Panc1 (cell line): ENCODE results near the gene ERGIC1. TPM values are rescaled to one million over a fixed set of nuclear protein-coding genes. Genes with fewer than 3 reads are reported as not detected.

Experiments used
- ATAC-seq: fragments of 200-7000 bp; cut with Tn5 transposase; 2 replicates; pipeline ENCODE4 v1.9.1; 2020; ENCODE audit warnings: mild to moderate bottlenecking, moderate library complexity
- BruUV-seq: library from RNA; stranded (reverse); fragments of 400-500 nt; replicated peaks from 2 replicates; lab custom pipeline; 2021; lab: Mats Ljungman, UMichigan
- CTCF ChIA-PET: fragments of 300-600 bp; sonication (Branson Sonifier 250); formaldehyde crosslinking; loops from one replicate; lab custom pipeline; 2022; ENCODE audit warnings: antibody characterized with exemption; lab: Charles Lee
- POLR2A ChIA-PET: fragments of 300-600 bp; sonication (Branson Sonifier 250); formaldehyde crosslinking; loops from one replicate; lab custom pipeline; 2022; ENCODE audit warnings: antibody characterized with exemption; lab: Charles Lee
- DNase-seq: peaks from one replicate; pipeline ENCODE4 v3.0.0-alpha.2; 2010; ENCODE audit warnings: low read depth, low spot score
- H3K27ac ChIP-seq: 2 replicates; pipeline ENCODE4 v1.5.1; 2011; ENCODE audit warnings: mild to moderate bottlenecking, low read length, inconsistent platforms
- H3K27me3 ChIP-seq: fragments of 200-500 bp; sonication (Bioruptor generic); 2 replicates; pipeline ENCODE4 v1.6.0; 2014; ENCODE audit warnings: low read length, inconsistent platforms; ENCODE audit not compliant: control insufficient read depth, insufficient read depth
- H3K36me3 ChIP-seq: fragments of 200-500 bp; sonication (Bioruptor generic); 2 replicates; pipeline ENCODE4 v1.5.1; 2014; ENCODE audit warnings: inconsistent platforms, mild to moderate bottlenecking, low read length, moderate library complexity; ENCODE audit not compliant: control insufficient read depth, insufficient read depth
- H3K4me1 ChIP-seq: 2 replicates; pipeline ENCODE4 v1.5.1; 2011; ENCODE audit warnings: inconsistent platforms, mild to moderate bottlenecking, low read length, moderate library complexity; ENCODE audit not compliant: control insufficient read depth, insufficient read depth
- H3K4me3 ChIP-seq, 2 experiments: 2 replicates each; pipeline ENCODE4 v1.5.1; 2011 to 2012; ENCODE audit warnings: low read depth in 2 of 2, low read length in 2 of 2, mild to moderate bottlenecking in 2 of 2, inconsistent platforms in 1 of 2, moderate library complexity in 1 of 2
- H3K9me3 ChIP-seq: fragments of 200-500 bp; sonication (Bioruptor generic); 2 replicates; pipeline ENCODE4 v1.5.1; 2014; ENCODE audit warnings: low read depth, mild to moderate bottlenecking, inconsistent platforms, low read length, moderate library complexity; ENCODE audit not compliant: control insufficient read depth, insufficient read depth
- CTCF ChIP-seq: fragments of 450-650 bp; IDR thresholded peaks from 2 replicates; pipeline ENCODE4 v1.5.1; 2017; ENCODE audit warnings: mild to moderate bottlenecking
- POLR2AphosphoS5 ChIP-seq: IDR thresholded peaks from 2 replicates; pipeline ENCODE4 v1.6.1; 2012; ENCODE audit warnings: mild to moderate bottlenecking, low read depth, low read length, moderate library complexity
- SIN3A ChIP-seq: IDR thresholded peaks from 2 replicates; pipeline ENCODE4 v1.6.1; 2012; ENCODE audit warnings: low read depth, mild to moderate bottlenecking, low read length, moderate library complexity, borderline replicate concordance; ENCODE audit not compliant: insufficient read depth
- TCF7L2 ChIP-seq: IDR thresholded peaks from 2 replicates; pipeline ENCODE4 v1.6.1; 2011; ENCODE audit warnings: mild to moderate bottlenecking, low read depth, low read length, inconsistent platforms
- in situ Hi-C: cut with HindIII; loops from 2 replicates; pipeline ENCODE4 v1.10.0; 2016; ENCODE audit warnings: low sequenced_read_pairs, low pct_unique_long_range_greater_than_20kb
- intact Hi-C: fragments of 100-400 bp; cut with micrococcal nuclease; formaldehyde crosslinking; loops from one replicate; pipeline ENCODE4 v1.10.0; 2022; ENCODE audit not compliant: unreplicated experiment
- total RNA-seq: library from RNA; stranded (reverse); gene quantifications from one replicate; pipeline ENCODE4 v1.2.1, GENCODE V29; 2021; ENCODE audit not compliant: unreplicated experiment
- TF ChIP-seq, protein P1 (sequence below), 2 experiments: IDR thresholded peaks; 2 replicates each; pipeline ENCODE4 v1.6.1; 2011 to 2012; ENCODE audit warnings: low read depth in 2 of 2, control low read depth in 1 of 2, low read length in 1 of 2, mild to moderate bottlenecking in 1 of 2, moderate library complexity in 1 of 2; ENCODE audit not compliant: insufficient read depth in 1 of 2

The ERGIC1 gene
- total RNA-seq, 1 experiment from 2014 or later, result 206 TPM

DNA sequence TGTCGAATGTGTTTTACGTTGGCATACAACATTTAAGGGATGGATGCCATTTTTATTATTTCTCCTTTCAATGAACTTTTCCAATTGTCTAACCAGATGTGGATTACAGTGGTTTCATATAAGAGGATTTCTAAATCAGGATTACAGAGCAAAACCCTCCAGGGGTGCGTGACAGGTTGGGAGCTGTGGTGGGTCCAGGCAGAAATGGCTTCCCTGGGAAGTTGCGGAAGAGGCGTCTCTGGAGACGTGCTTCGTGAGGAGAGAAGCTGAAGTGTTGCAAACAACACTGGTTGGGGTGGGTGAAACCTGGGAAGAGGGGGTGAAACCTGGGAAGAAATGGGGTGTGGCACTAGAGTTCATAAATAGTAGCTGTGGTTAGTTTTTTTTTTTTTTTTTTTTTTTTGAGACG, 120.7 kb downstream of the ERGIC1 start:
- CTCF ChIA-PET, result no interaction called here
- no peak overlapping the region for H3K4me3 ChIP-seq
- ATAC-seq (no peak), DNase-seq (no peak)
- intact Hi-C loops, result loop anchor here (5.0 to 10.0 kb wide), 2 partner anchors 242 to 480 kb away; no protein-coding TSS in a partner anchor
- POLR2A ChIA-PET, result no interaction called here
- no TSS peak for BruUV-seq
- no peaks in the 10 kb centered on the region; the same call in 1 of the 2 replicates for H3K36me3 ChIP-seq
- H3K27ac ChIP-seq, result no peak overlapping the region
- H3K27me3 ChIP-seq, result no peaks in the 10 kb centered on the region
- H3K9me3 ChIP-seq, result no peaks in the 10 kb centered on the region
- TF ChIP-seq SIN3A (no peak), POLR2AphosphoS5 (no peak), TCF7L2 (no peak), CTCF (no peak)
- TF ChIP-seq, protein P1, sequence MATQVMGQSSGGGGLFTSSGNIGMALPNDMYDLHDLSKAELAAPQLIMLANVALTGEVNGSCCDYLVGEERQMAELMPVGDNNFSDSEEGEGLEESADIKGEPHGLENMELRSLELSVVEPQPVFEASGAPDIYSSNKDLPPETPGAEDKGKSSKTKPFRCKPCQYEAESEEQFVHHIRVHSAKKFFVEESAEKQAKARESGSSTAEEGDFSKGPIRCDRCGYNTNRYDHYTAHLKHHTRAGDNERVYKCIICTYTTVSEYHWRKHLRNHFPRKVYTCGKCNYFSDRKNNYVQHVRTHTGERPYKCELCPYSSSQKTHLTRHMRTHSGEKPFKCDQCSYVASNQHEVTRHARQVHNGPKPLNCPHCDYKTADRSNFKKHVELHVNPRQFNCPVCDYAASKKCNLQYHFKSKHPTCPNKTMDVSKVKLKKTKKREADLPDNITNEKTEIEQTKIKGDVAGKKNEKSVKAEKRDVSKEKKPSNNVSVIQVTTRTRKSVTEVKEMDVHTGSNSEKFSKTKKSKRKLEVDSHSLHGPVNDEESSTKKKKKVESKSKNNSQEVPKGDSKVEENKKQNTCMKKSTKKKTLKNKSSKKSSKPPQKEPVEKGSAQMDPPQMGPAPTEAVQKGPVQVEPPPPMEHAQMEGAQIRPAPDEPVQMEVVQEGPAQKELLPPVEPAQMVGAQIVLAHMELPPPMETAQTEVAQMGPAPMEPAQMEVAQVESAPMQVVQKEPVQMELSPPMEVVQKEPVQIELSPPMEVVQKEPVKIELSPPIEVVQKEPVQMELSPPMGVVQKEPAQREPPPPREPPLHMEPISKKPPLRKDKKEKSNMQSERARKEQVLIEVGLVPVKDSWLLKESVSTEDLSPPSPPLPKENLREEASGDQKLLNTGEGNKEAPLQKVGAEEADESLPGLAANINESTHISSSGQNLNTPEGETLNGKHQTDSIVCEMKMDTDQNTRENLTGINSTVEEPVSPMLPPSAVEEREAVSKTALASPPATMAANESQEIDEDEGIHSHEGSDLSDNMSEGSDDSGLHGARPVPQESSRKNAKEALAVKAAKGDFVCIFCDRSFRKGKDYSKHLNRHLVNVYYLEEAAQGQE (IDR thresholded peaks at IDR 0.05; ENCODE audit: insufficient read depth in 1 of 2, low read depth in 2 of 2, low read length in 1 of 2), result no peak
- peaks cover 9% of the 10 kb centered on the region; the same call in 1 of the 2 replicates for H3K4me1 ChIP-seq
- in situ Hi-C loops, result no loop called here

DNA sequence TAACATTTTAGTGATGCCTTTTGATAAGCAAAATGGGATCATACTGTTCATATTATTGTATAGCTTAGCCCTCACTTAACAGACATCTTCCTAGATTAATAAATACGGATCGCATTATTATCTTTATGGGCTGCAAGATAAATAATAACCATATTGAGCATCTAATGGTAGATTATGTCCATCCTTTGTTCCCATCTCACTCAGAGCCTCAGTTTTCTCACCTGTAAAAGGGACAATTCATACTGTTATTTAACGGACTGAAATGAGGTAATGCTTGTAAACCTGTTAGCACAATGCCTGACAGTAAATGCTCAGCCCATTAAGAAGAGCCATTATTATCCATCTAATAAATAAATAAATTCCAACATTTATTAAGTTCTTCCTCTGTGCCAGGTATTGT, 122.2 kb downstream of the ERGIC1 start:
- Histone ChIP-seq H3K4me3 (no peak overlapping the region), H3K36me3 (no peaks in the 10 kb centered on the region; the same call in 1 of the 2 replicates), H3K9me3 (no peaks in the 10 kb centered on the region), H3K27me3 (no peaks in the 10 kb centered on the region), H3K4me1 (peaks cover 18% of the 10 kb centered on the region), H3K27ac (no peak overlapping the region; the same call in 1 of the 2 replicates)
- POLR2A ChIA-PET, result no interaction called here
- DNase-seq, result no peak
- intact Hi-C loops, result loop anchor here (5.0 to 10.0 kb wide), 2 partner anchors 244 to 481 kb away; no protein-coding TSS in a partner anchor
- no TSS peak for BruUV-seq
- ATAC-seq, result no peak
- in situ Hi-C loops, result no loop called here
- CTCF ChIA-PET, result no interaction called here
- TF ChIP-seq, protein P1 (IDR thresholded peaks at IDR 0.05; ENCODE audit: insufficient read depth in 1 of 2, low read depth in 2 of 2, low read length in 1 of 2), result no peak
- TF ChIP-seq TCF7L2 (no peak), SIN3A (no peak), CTCF (no peak), POLR2AphosphoS5 (no peak)
